IPS-11a (cell line): ENCODE measurements around the gene ZNF69.
"Not testable (repeated sequence)": the region's sequence is repeated elsewhere in the genome, so short reads cannot be mapped to it uniquely, and the experiment has no call there.

Experiments
- H3K4me3 ChIP-seq: one replicate; pipeline ENCODE4 v1.5.1; 2013; ENCODE audit warnings: low read depth, low read length, control low read depth

The ZNF69 gene

GRCh38 chr19:11887611-11888531, at the start of gene ZNF69:
Gene ZNF69 (plus strand): TSS chr19:11887782. CDS start chr19:11887924, 142 bp downstream.
- peak within 1 kb of the TSS; percentile 74 for H3K4me3 ChIP-seq

GRCh38 chr19:11843722-11844121, 43.9 kb upstream of the ZNF69 start:
- no peak overlapping the region for H3K4me3 ChIP-seq

- not testable (repeated sequence) for H3K4me3 ChIP-seq
Observed at GRCh38 chr19:11847615-11848014, 40.0 kb upstream of the ZNF69 start.

GRCh38 chr19:11848200-11848593, 39.4 kb upstream of the ZNF69 start:
- no peak overlapping the region for H3K4me3 ChIP-seq

GRCh38 chr19:11848594-11849469, 38.8 kb upstream of the ZNF69 start, which contains the start of gene ZNF439:
Gene ZNF439 (plus strand): TSS chr19:11848726. CDS start chr19:11848868, 142 bp downstream.
- peak within 1 kb of the TSS; percentile 24 for H3K4me3 ChIP-seq

GRCh38 chr19:11850289-11850688, 37.3 kb upstream of the ZNF69 start:
- H3K4me3 ChIP-seq, result not testable (repeated sequence)

- no peak overlapping the region for H3K4me3 ChIP-seq
Observed at GRCh38 chr19:11853358-11853757, 34.2 kb upstream of the ZNF69 start.

GRCh38 chr19:11856596-11857250, 30.9 kb upstream of the ZNF69 start:
- H3K4me3 ChIP-seq, result no peak overlapping the region

- no peak overlapping the region for H3K4me3 ChIP-seq
Observed at GRCh38 chr19:11860721-11861120, 26.9 kb upstream of the ZNF69 start.

GRCh38 chr19:11861301-11861700, 26.3 kb upstream of the ZNF69 start:
- H3K4me3 ChIP-seq, result no peak overlapping the region

GRCh38 chr19:11867766-11868165, 19.8 kb upstream of the ZNF69 start:
- not testable (repeated sequence) for H3K4me3 ChIP-seq

- H3K4me3 ChIP-seq, result no peak overlapping the region
Observed at GRCh38 chr19:11868188-11868587, 19.4 kb upstream of the ZNF69 start.

GRCh38 chr19:11872624-11873023, 15.0 kb upstream of the ZNF69 start:
- no peak overlapping the region for H3K4me3 ChIP-seq

GRCh38 chr19:11873762-11874161, 13.8 kb upstream of the ZNF69 start:
- H3K4me3 ChIP-seq, result no peak overlapping the region

GRCh38 chr19:11879687-11880266, 7.8 kb upstream of the ZNF69 start:
- H3K4me3 ChIP-seq, result not testable (repeated sequence)

- no peak overlapping the region for H3K4me3 ChIP-seq
Observed at GRCh38 chr19:11880598-11880997, 7.0 kb upstream of the ZNF69 start.

GRCh38 chr19:11881151-11881800, 6.3 kb upstream of the ZNF69 start:
- H3K4me3 ChIP-seq, result no peak overlapping the region

- H3K4me3 ChIP-seq, result no peak overlapping the region
Observed at GRCh38 chr19:11882606-11883005, 5.0 kb upstream of the ZNF69 start.

- peak overlapping the region; percentile 74 for H3K4me3 ChIP-seq
Observed at GRCh38 chr19:11887234-11887610, 360 bp upstream of the ZNF69 start.

- H3K4me3 ChIP-seq, result not testable (repeated sequence)
Observed at GRCh38 chr19:11889901-11890300, 2.3 kb downstream of the ZNF69 start.
